ENCODE measurements around the gene ESYT2. TPM values are rescaled to one million over a fixed set of nuclear protein-coding genes. Genes with fewer than 3 reads are reported as not detected.

Gene ESYT2
- total RNA-seq, 2 donors from 2014 or later: 104 to 113 TPM

DNA sequence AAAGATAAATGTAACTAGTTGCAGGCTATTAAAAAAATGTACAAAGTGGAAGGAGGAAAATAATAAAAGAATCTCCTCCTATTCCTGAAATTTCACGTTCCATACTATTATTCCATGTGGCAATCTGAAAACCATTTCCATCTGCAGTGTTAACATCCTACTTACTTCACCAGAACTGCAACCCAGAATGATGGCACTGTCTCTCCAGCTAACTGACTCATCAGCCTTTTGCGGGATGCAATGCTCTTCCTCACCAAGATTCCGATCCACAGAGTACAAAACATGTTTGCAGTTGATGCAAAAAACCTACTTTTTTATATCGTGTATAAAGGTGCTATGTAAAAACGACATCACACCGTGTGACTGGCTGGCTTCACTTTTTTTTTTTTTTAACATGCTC is 50.8 kb downstream of the ESYT2 start:
- Mint-ChIP-seq H3K36me3 (ENCODE audit: low read depth) (peaks cover 2% of the 10 kb centered on the region), H3K4me3 (peak overlapping the region; percentile 60), H3K27ac (no peak overlapping the region), H3K27me3 (no peaks in the 10 kb centered on the region), H3K4me1 (peaks cover 18% of the 10 kb centered on the region)
- DNase-seq: no peak
- ATAC-seq: no peak
- H3K9me3 ChIP-seq (ENCODE audit: control insufficient read depth, low read length, poor library complexity, severe bottlenecking): no peaks in the 10 kb centered on the region

DNA sequence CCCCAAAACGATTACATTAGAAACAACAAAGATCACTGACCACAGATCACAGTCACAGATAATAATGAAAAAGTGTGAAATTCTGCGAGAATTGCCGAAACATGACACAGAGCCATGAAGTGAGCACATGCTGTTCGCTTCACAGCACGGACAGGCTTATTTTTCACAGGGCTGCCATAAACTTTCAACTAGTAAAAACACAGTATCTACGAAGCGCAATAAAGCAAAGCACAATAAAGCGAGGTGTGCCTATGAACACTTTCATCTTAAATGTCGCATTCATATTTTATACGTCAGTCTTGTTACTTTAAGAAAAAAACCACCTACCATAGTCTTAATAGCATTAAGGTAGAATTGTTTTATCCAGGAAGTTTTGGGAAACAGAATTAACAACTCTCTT is 51.5 kb downstream of the ESYT2 start:
- no peaks in the 10 kb centered on the region for H3K27me3 Mint-ChIP-seq

GRCh38 chr7:158776474-158776873 is 52.8 kb downstream of the ESYT2 start:
- H3K36me3 Mint-ChIP-seq (ENCODE audit: low read depth): peaks cover 2% of the 10 kb centered on the region
- peak overlapping the region; percentile 56 for H3K4me3 Mint-ChIP-seq

More for the DNA sequence above, 51.5 kb downstream of the ESYT2 start:
- DNase-seq: no peak
- Mint-ChIP-seq H3K4me1 (peaks cover 18% of the 10 kb centered on the region), H3K27ac (peak overlapping the region; percentile 91), H3K36me3 (ENCODE audit: low read depth) (peaks cover 2% of the 10 kb centered on the region), H3K4me3 (no peak overlapping the region)
- no peak for ATAC-seq
- H3K9me3 ChIP-seq (ENCODE audit: control insufficient read depth, low read length, poor library complexity, severe bottlenecking): no peaks in the 10 kb centered on the region

GRCh38 chr7:158774952-158775351 is 54.4 kb downstream of the ESYT2 start:
- no peaks in the 10 kb centered on the region for H3K9me3 ChIP-seq (ENCODE audit: control insufficient read depth, low read length, poor library complexity, severe bottlenecking)
- Mint-ChIP-seq H3K4me3 (no peak overlapping the region), H3K36me3 (ENCODE audit: low read depth) (peaks cover 2% of the 10 kb centered on the region), H3K27me3 (no peaks in the 10 kb centered on the region), H3K4me1 (peaks cover 18% of the 10 kb centered on the region), H3K27ac (peak overlapping the region; percentile 91)
- ATAC-seq (no peak), DNase-seq (no peak)

More at GRCh38 chr7:158776474-158776873, 52.8 kb downstream of the ESYT2 start:
- H3K27ac Mint-ChIP-seq: peak overlapping the region; percentile 91
- H3K9me3 ChIP-seq (ENCODE audit: control insufficient read depth, low read length, poor library complexity, severe bottlenecking): no peaks in the 10 kb centered on the region
- H3K4me1 Mint-ChIP-seq: peaks cover 18% of the 10 kb centered on the region
- DNase-seq: no peak
- no peaks in the 10 kb centered on the region for H3K27me3 Mint-ChIP-seq
- no peak for ATAC-seq

- peak overlapping the region; percentile 91 for H3K27ac Mint-ChIP-seq
- DNase-seq (no peak), ATAC-seq (no peak)
- peaks cover 6% of the 10 kb centered on the region for H3K4me1 Mint-ChIP-seq
- no peaks in the 10 kb centered on the region for H3K9me3 ChIP-seq (ENCODE audit: control insufficient read depth, low read length, poor library complexity, severe bottlenecking)
- no peaks in the 10 kb centered on the region for H3K27me3 Mint-ChIP-seq
- peaks cover 4% of the 10 kb centered on the region for H3K36me3 Mint-ChIP-seq (ENCODE audit: low read depth)
- no peak overlapping the region for H3K4me3 Mint-ChIP-seq
Measured at GRCh38 chr7:158772916-158773315, 56.4 kb downstream of the ESYT2 start.

- peaks cover 4% of the 10 kb centered on the region for H3K36me3 Mint-ChIP-seq (ENCODE audit: low read depth)
- ATAC-seq: no peak
- DNase-seq: no peak
- peak overlapping the region; percentile 47 for H3K4me3 Mint-ChIP-seq
- peak overlapping the region; percentile 91 for H3K27ac Mint-ChIP-seq
- no peaks in the 10 kb centered on the region for H3K27me3 Mint-ChIP-seq
- peaks cover 9% of the 10 kb centered on the region for H3K4me1 Mint-ChIP-seq
- H3K9me3 ChIP-seq (ENCODE audit: control insufficient read depth, low read length, poor library complexity, severe bottlenecking): no peaks in the 10 kb centered on the region
Measured at GRCh38 chr7:158771213-158771834, 58.0 kb downstream of the ESYT2 start.

GRCh38 chr7:158767707-158768106 is 61.6 kb downstream of the ESYT2 start:
- H3K9me3 ChIP-seq (ENCODE audit: control insufficient read depth, low read length, poor library complexity, severe bottlenecking): no peaks in the 10 kb centered on the region
- Mint-ChIP-seq H3K36me3 (ENCODE audit: low read depth) (peaks cover 2% of the 10 kb centered on the region), H3K27ac (peak overlapping the region; percentile 81), H3K27me3 (no peaks in the 10 kb centered on the region), H3K4me3 (no peak overlapping the region), H3K4me1 (peaks cover 12% of the 10 kb centered on the region)
- DNase-seq: no peak
- ATAC-seq: no peak

DNA sequence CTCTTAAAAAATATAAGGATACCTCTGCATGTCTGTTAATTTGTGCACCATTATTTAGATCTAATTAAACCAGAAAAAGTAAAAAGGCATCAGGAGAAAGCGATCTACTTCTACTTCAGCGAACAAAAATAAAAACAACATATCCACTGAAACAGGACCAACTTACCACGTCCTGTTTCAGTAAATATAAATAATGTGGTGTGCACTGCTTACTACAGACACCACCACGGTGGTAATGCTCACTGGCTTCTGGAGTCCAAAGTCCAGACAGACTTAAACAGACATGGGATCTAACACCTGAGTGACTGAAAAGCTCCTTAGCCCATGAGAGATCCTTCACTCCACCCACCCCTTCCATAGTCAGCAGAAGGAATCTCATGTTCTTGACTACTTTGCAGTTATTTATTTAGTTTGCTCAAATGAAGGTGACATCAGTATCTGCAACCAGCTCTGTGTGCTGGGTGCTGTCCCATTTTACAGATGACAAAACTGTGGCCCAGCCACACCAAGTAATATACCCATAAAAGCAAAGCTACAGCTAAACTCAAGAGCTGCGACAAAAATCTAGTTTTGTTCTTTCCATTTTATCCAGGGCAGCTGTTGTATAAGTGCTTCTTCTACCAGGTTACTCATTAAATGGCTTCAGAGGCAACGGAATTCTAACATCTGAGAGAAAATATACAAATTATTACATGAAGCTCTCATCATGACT is 62.6 kb downstream of the ESYT2 start:
- H3K4me1 Mint-ChIP-seq: peaks cover 18% of the 10 kb centered on the region
- no peaks in the 10 kb centered on the region for H3K27me3 Mint-ChIP-seq
- DNase-seq (no peak), ATAC-seq (no peak)
- no peaks in the 10 kb centered on the region for H3K9me3 ChIP-seq (ENCODE audit: control insufficient read depth, low read length, poor library complexity, severe bottlenecking)
- H3K36me3 Mint-ChIP-seq (ENCODE audit: low read depth): peaks cover 7% of the 10 kb centered on the region
- H3K4me3 Mint-ChIP-seq: peak overlapping the region; percentile 19
- peak overlapping the region; percentile 81 for H3K27ac Mint-ChIP-seq

GRCh38 chr7:158765020-158765419 is 64.3 kb downstream of the ESYT2 start:
- ATAC-seq: no peak
- no peaks in the 10 kb centered on the region for H3K9me3 ChIP-seq (ENCODE audit: control insufficient read depth, low read length, poor library complexity, severe bottlenecking)
- H3K27me3 Mint-ChIP-seq: no peaks in the 10 kb centered on the region
- peaks cover 26% of the 10 kb centered on the region for H3K4me1 Mint-ChIP-seq
- peaks cover 10% of the 10 kb centered on the region for H3K36me3 Mint-ChIP-seq (ENCODE audit: low read depth)
- DNase-seq: no peak
- H3K27ac Mint-ChIP-seq: peak overlapping the region; percentile 81
- peak overlapping the region; percentile 74 for H3K4me3 Mint-ChIP-seq

DNA sequence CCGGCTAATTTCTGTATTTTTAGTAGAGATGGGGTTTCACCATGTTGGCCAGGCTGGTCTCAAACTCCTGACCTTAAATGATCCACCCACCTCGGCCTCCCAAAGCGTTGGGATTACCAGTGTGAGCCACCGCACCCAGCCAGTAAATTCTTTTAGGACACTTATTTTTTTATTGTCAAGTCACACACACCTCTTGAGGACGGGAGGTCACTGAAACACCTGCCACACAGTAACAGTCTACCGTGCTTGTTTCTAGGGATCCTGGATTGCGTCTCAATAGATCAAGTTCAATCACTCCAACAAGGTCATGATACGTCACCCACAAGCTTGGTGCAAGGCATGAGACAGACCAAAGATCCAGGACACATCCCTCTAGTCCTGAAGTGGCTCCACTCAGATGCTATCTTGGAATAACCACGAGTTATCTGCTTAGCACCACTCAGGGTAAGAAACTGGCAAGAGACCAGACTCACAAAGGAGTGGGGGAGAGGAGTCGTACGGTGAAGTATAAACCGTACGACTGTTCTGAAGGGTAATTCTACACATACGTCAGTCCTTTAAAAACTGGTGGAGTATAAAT is 65.8 kb downstream of the ESYT2 start:
- Mint-ChIP-seq H3K4me1 (peaks cover 22% of the 10 kb centered on the region), H3K27ac (peak overlapping the region; percentile 81), H3K4me3 (peak overlapping the region; percentile 43), H3K36me3 (ENCODE audit: low read depth) (peaks cover 13% of the 10 kb centered on the region), H3K27me3 (no peaks in the 10 kb centered on the region)
- H3K9me3 ChIP-seq (ENCODE audit: control insufficient read depth, low read length, poor library complexity, severe bottlenecking): no peaks in the 10 kb centered on the region
- ATAC-seq (no peak), DNase-seq (no peak)

DNA sequence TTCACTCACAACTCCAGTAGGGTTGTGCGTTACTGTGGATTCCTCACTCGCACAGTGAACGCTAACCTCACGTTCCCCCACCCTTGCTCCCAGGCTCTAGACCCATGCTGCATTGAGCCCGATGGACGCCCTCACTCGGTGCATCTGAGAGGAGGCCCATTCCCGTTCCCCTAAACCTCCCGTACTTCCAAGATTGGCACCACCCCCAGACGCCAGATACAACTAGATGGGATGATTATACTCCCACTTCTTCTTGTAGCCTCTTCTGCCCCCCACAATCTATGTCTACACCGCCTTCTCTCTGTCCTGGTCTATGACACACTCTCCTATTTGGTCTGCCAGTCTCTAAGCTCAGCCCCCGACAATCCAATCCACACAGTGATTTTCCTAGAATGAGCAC is 67.4 kb downstream of the ESYT2 start:
- peak overlapping the region; percentile 70 for H3K4me3 Mint-ChIP-seq
- peaks cover 18% of the 10 kb centered on the region for H3K36me3 Mint-ChIP-seq (ENCODE audit: low read depth)
- peaks cover 30% of the 10 kb centered on the region for H3K4me1 Mint-ChIP-seq
- H3K27ac Mint-ChIP-seq: peak overlapping the region; percentile 95
- no peak for DNase-seq
- H3K9me3 ChIP-seq (ENCODE audit: control insufficient read depth, low read length, poor library complexity, severe bottlenecking): no peaks in the 10 kb centered on the region
- H3K27me3 Mint-ChIP-seq: no peaks in the 10 kb centered on the region
- peak; percentile 2 for ATAC-seq

DNA sequence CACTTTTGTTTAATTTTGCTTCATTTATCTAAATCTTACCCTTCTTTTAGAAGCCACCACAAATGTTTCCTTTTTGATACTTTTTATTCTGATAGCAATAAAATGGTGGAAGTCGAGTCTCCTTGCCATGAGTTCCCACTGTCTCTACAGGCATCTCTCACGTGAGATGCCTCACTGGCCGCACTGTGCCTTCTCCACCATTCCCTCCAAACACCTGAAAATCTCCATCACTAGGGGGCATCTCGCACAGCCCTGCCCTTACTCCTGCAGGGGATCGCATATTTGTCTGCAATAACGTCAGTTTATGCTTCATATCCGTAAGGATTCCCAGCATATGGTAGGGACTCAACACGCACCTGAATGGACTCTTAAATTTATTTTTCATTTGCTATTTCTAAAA is 68.4 kb downstream of the ESYT2 start:
- H3K27me3 Mint-ChIP-seq: no peaks in the 10 kb centered on the region
- H3K4me1 Mint-ChIP-seq: peaks cover 26% of the 10 kb centered on the region
- H3K9me3 ChIP-seq (ENCODE audit: control insufficient read depth, low read length, poor library complexity, severe bottlenecking): no peaks in the 10 kb centered on the region
- peak overlapping the region; percentile 5 for H3K4me3 Mint-ChIP-seq
- ATAC-seq (peak; percentile 40), DNase-seq (no peak)
- H3K27ac Mint-ChIP-seq: peak overlapping the region; percentile 95
- peaks cover 18% of the 10 kb centered on the region for H3K36me3 Mint-ChIP-seq (ENCODE audit: low read depth)

- Mint-ChIP-seq H3K4me1 (peaks cover 26% of the 10 kb centered on the region), H3K27ac (peak overlapping the region; percentile 95), H3K4me3 (peak overlapping the region; percentile 36), H3K27me3 (no peaks in the 10 kb centered on the region), H3K36me3 (ENCODE audit: low read depth) (peaks cover 18% of the 10 kb centered on the region)
- no peak for DNase-seq
- ATAC-seq: no peak
- H3K9me3 ChIP-seq (ENCODE audit: control insufficient read depth, low read length, poor library complexity, severe bottlenecking): no peaks in the 10 kb centered on the region
Measured at GRCh38 chr7:158760445-158760764, 68.9 kb downstream of the ESYT2 start.
